Measurements from ENCODE around the gene TNS2. TPM values are rescaled to one million over a fixed set of nuclear protein-coding genes. Genes with fewer than 3 reads are reported as not detected.
A peak's percentile ranks its signal among the peaks of the same experiment; 100 is the strongest.

TNS2 gene
- total and polyA plus RNA-seq, 9 of the 15 experiments (the other 6 are each of a cell fraction or from before 2014, with no cell fraction given) = 0.28 to 3.1 (median 1.2) TPM; not detected in 1

DNA sequence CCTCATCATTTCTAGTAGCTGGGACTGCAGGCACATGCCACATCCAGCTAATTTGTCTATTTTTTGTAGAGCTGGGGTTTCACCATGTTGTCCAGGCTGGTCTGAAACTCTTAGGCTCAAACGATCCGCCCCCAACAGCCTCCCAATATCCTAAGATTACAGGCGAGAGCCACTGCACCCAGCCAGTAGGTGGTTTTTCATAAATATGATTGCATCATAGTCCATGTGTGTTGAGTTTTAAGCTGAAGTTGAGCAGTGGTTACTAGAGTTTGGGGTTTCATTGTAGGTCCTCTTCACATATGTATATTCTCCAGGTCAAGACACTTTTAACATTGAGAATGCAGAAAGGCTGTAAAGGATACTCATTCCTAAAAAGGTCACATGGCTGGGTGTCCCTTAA lies 13.1 kb upstream of the TNS2 start:
- CTCF ChIA-PET (ENCODE audit: low intra/inter-chr PET ratio) = no interaction called here
- Histone ChIP-seq H2AFZ (ENCODE audit: low read depth, low read length) (no peak overlapping the region), H3K27ac (ENCODE audit: extremely low read depth, low read depth, low read length) (no peak overlapping the region), H4K20me1 (replicated peaks; ENCODE audit: control insufficient read depth, insufficient read depth, low read length) (no peaks in the 10 kb centered on the region; the same call in 1 of the 2 replicates), H3K9me1 (ENCODE audit: control insufficient read depth, insufficient read depth, low read length) (no peaks in the 10 kb centered on the region), H3K9me3 (replicated peaks; ENCODE audit: control insufficient read depth, insufficient read depth, low read depth, low read length) (no peaks in the 10 kb centered on the region), H3K4me3 (no peak overlapping the region), H3K36me3 (ENCODE audit: control insufficient read depth, insufficient read depth, low read length) (peaks cover 89% of the 10 kb centered on the region), H3K9ac (ENCODE audit: insufficient read depth in 1 of 2, low read depth in 2 of 2, low read length in 2 of 2) (no peak overlapping the region), H3K79me2 (ENCODE audit: control insufficient read depth, insufficient read depth, low read length) (no peaks in the 10 kb centered on the region), H3K27me3 (ENCODE audit: control insufficient read depth in 2 of 2, insufficient read depth in 2 of 2, low read length in 2 of 2) (no peaks in the 10 kb centered on the region), H3K4me2 (ENCODE audit: insufficient read depth, low read length) (no peak overlapping the region), H3K4me1 (replicated peaks in 1 of 2; ENCODE audit: control insufficient read depth in 2 of 2, insufficient read depth in 2 of 2, low read length in 2 of 2) (no peaks in the 10 kb centered on the region)
- 90% methylated on average over 3 of the region's 3 CpGs for WGBS (ENCODE audit: insufficient coverage, low coverage, missing lambda C conversion rate)
- POLR2A ChIA-PET = interaction anchor here (0.9 to 2.6 kb wide), 2 partner anchors 11 to 13 kb away, joined by 3 to 20 read pairs; no protein-coding TSS in a partner anchor
- no TSS peak for BruUV-seq (replicated peaks)
- DNase-seq (ENCODE audit: extremely low read depth in 1 of 4, low spot score in 3 of 4) (no peak), FAIRE-seq (no peak), ATAC-seq (no peak)
- intact Hi-C loops (cut with micrococcal nuclease) = no loop called here
- in situ Hi-C loops (cut with MboI) = no loop called here
- no peak for TF ChIP-seq ZNF589 (CRISPR knock-in tag; IDR thresholded peaks at IDR 0.05; ENCODE audit: low read depth)
- peak; percentile 48 for TF ChIP-seq ATF3 (IDR thresholded peaks at IDR 0.05)
- TF ChIP-seq ATF3 (CRISPR knock-in tag; conservative IDR thresholded peaks at IDR 0.05) = no peak
- TF ChIP-seq ZNF696 (CRISPR knock-in tag; conservative IDR thresholded peaks at IDR 0.05) = no peak
- no peak for TF ChIP-seq LCOR (CRISPR knock-in tag; IDR thresholded peaks at IDR 0.05)
- no peak for TF ChIP-seq FOXK1 (CRISPR knock-in tag; IDR thresholded peaks at IDR 0.05; ENCODE audit: borderline replicate concordance)
- no peak for TF ChIP-seq SRSF1 (IDR thresholded peaks at IDR 0.05; ENCODE audit: low read depth, low read length)
- TF ChIP-seq ZNF561 (CRISPR knock-in tag; conservative IDR thresholded peaks at IDR 0.05) = no peak
- TF ChIP-seq ZNF224 (CRISPR knock-in tag; IDR thresholded peaks at IDR 0.05) = no peak
- TF ChIP-seq DLX4 (CRISPR knock-in tag; IDR thresholded peaks at IDR 0.05) = no peak
- TF ChIP-seq SUPT5H (IDR thresholded peaks at IDR 0.05) = no peak
- no peak for TF ChIP-seq STAT5A (IDR thresholded peaks at IDR 0.05; ENCODE audit: borderline replicate concordance, low read length)
- no peak for TF ChIP-seq DMBX1 (CRISPR knock-in tag; IDR thresholded peaks at IDR 0.05; ENCODE audit: borderline replicate concordance)
- no peak for TF ChIP-seq DIDO1 (tag; IDR thresholded peaks at IDR 0.05; ENCODE audit: low read depth)
- TF ChIP-seq CEBPG (CRISPR knock-in tag; IDR thresholded peaks at IDR 0.05) = no peak
- TF ChIP-seq CEBPG (tag; conservative IDR thresholded peaks at IDR 0.05 in 1 of 2, IDR thresholded peaks at IDR 0.05 in 1 of 2) = peak; percentile 61 to 78
- TF ChIP-seq ZNF512 (tag; IDR thresholded peaks at IDR 0.05) = no peak
- no peak for TF ChIP-seq NELFE (IDR thresholded peaks at IDR 0.05; ENCODE audit: insufficient read depth, insufficient read length)
- TF ChIP-seq ZNF764 (CRISPR knock-in tag; IDR thresholded peaks at IDR 0.05; ENCODE audit: low read depth) = no peak
- TF ChIP-seq CEBPB (tag; IDR thresholded peaks at IDR 0.05) = peak; percentile 62
- no peak for TF ChIP-seq ELF2 (CRISPR knock-in tag; IDR thresholded peaks at IDR 0.05)
- no peak for TF ChIP-seq RNF2 (IDR thresholded peaks at IDR 0.05)
- TF ChIP-seq ZNF217 (CRISPR knock-in tag; IDR thresholded peaks at IDR 0.05) = no peak
